Osteoblast (primary cell): ENCODE data around the gene NUDT3. TPM values are rescaled to one million over a fixed set of nuclear protein-coding genes. Genes with fewer than 3 reads are reported as not detected.

Experiments
- DNase-seq: peaks from one replicate; pipeline ENCODE4 v3.0.0; 2011; ENCODE audit warnings: low spot score, mixed read lengths; ENCODE audit not compliant: insufficient read length; ENCODE audit errors: missing footprints
- H2AFZ ChIP-seq: 2 replicates; pipeline ENCODE4 v1.6.0; 2011; ENCODE audit warnings: mild to moderate bottlenecking, low read length
- H3K27ac ChIP-seq: 2 replicates; pipeline ENCODE4 v1.5.1; 2011; ENCODE audit warnings: mild to moderate bottlenecking, low read depth, low read length, moderate library complexity
- H3K27me3 ChIP-seq: 2 replicates; pipeline ENCODE4 v1.6.0; 2012; ENCODE audit warnings: mild to moderate bottlenecking, control low read depth, inconsistent platforms, low read length, moderate library complexity; ENCODE audit not compliant: insufficient read depth
- H3K36me3 ChIP-seq: 2 replicates; pipeline ENCODE4 v1.5.1; 2011; ENCODE audit warnings: mild to moderate bottlenecking, low read length, control low read depth, moderate library complexity; ENCODE audit not compliant: insufficient read depth
- H3K4me1 ChIP-seq: 2 replicates; pipeline ENCODE4 v1.5.1; 2011; ENCODE audit warnings: mild to moderate bottlenecking, low read length, control low read depth, moderate library complexity; ENCODE audit not compliant: insufficient read depth
- H3K4me2 ChIP-seq: 2 replicates; pipeline ENCODE4 v1.6.0; 2011; ENCODE audit warnings: mild to moderate bottlenecking, low read length; ENCODE audit not compliant: insufficient read depth
- H3K4me3 ChIP-seq: fragments of 200-600 bp; sonication (generic); 3 replicates; pipeline ENCODE4 v1.5.1; 2012; ENCODE audit warnings: mild to moderate bottlenecking, low read length, inconsistent platforms; ENCODE audit not compliant: insufficient read depth
- H3K79me2 ChIP-seq: 2 replicates; pipeline ENCODE4 v1.6.0; 2012; ENCODE audit warnings: mild to moderate bottlenecking, low read length, control low read depth, inconsistent platforms; ENCODE audit not compliant: insufficient read depth
- H3K9me3 ChIP-seq: 2 replicates; pipeline ENCODE4 v1.5.1; 2011; ENCODE audit warnings: low read depth, low read length, control low read depth
- H4K20me1 ChIP-seq: 2 replicates; pipeline ENCODE4 v1.6.0; 2012; ENCODE audit warnings: mild to moderate bottlenecking, low read length, control low read depth; ENCODE audit not compliant: insufficient read depth
- CTCF ChIP-seq: IDR thresholded peaks from 2 replicates; pipeline ENCODE4 v1.5.1; 2011; ENCODE audit warnings: mild to moderate bottlenecking, low read depth, low read length, moderate library complexity; ENCODE audit errors: extremely low read depth
- total RNA-seq: library from RNA; depleted of rRNA; stranded (reverse); fragments of >200 nt; gene quantifications from 2 replicates; pipeline ENCODE4 v1.2.3, GENCODE V29; 2012

The NUDT3 gene
- total RNA-seq, 1 donor = 37.6 TPM

DNA sequence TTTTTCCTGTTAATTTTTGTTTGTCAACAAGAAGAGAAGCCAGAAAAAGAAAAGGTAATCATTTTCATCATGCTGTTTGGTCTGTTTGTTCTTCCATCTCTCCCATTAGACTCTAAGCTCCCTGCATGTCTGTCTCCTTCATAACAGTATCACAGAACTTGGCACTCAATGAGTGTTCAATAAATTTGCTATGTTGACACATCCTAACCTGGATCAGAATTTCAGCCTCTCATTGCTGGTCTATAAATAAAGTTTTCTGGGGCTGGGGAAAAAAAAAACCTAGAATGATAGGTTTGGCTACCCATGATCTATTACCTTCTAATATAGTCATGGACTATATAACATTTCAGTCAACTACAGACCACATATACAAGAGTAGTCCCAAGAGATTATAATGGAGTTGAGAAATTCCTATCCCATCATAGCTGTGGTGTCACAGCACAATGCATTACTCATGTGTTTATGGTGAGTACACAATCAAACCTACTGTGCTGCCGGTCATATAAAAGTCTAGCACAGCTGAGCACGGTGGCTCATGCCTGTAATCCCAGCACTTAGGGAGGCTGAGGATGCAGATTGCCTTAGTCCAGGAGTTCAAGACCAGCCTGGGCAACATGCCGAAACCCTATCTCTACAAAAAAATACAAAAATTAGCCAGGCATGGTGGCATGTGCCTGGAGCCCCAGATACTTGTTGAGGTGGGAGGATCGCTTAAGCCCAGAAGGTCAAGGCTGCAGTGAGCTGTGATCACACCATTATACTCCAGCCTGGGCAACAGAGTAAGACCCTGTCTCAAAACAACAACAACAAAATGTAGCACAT lies 5.9 kb downstream of the NUDT3 start:
- no peak for TF ChIP-seq CTCF
- H3K27ac ChIP-seq = peak overlapping the region; percentile 36
- H3K4me1 ChIP-seq = peaks cover 36% of the 10 kb centered on the region
- no peaks in the 10 kb centered on the region for H3K27me3 ChIP-seq
- H4K20me1 ChIP-seq = peaks cover 52% of the 10 kb centered on the region
- H3K4me3 ChIP-seq = no peak overlapping the region
- no peak overlapping the region for H3K4me2 ChIP-seq
- no peaks in the 10 kb centered on the region for H3K9me3 ChIP-seq
- no peak overlapping the region for H2AFZ ChIP-seq
- peak; percentile 87 for DNase-seq
- H3K79me2 ChIP-seq = peaks cover 84% of the 10 kb centered on the region
- no peaks in the 10 kb centered on the region for H3K36me3 ChIP-seq

DNA sequence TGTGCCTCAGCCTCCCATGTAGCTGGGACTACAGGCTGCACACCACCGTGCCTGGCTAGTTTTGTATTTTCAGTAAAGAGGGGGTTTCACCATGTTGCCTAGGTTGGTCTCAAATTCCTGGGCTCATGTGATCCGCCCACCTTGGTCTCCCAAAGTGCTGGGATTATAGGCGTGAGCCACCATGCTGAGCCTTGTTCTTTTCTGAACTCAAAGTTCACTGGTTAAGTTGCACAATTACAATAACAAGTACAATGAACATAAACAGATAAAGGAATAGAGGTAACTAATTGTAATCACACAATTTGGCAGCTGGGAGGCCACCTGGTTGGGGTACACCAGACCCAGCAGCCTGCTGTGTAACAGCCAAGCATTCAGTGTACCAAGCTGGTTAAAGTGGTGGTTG lies 6.7 kb downstream of the NUDT3 start:
- peak overlapping the region; percentile 36 for H3K27ac ChIP-seq
- peaks cover 53% of the 10 kb centered on the region for H4K20me1 ChIP-seq
- peaks cover 81% of the 10 kb centered on the region for H3K79me2 ChIP-seq
- no peaks in the 10 kb centered on the region for H3K27me3 ChIP-seq
- H3K36me3 ChIP-seq = no peaks in the 10 kb centered on the region
- H3K4me1 ChIP-seq = peaks cover 38% of the 10 kb centered on the region
- no peak overlapping the region for H3K4me3 ChIP-seq
- H3K4me2 ChIP-seq = no peak overlapping the region
- no peak for TF ChIP-seq CTCF
- no peak for DNase-seq
- no peak overlapping the region for H2AFZ ChIP-seq
- H3K9me3 ChIP-seq = no peaks in the 10 kb centered on the region

GRCh38 chr6:34384321-34385153 lies 7.9 kb downstream of the NUDT3 start:
- Histone ChIP-seq H3K4me2 (no peak overlapping the region), H3K27ac (peak overlapping the region; percentile 84), H3K9me3 (no peaks in the 10 kb centered on the region), H3K4me1 (peaks cover 32% of the 10 kb centered on the region), H4K20me1 (peaks cover 54% of the 10 kb centered on the region), H3K27me3 (no peaks in the 10 kb centered on the region), H3K79me2 (peaks cover 79% of the 10 kb centered on the region), H3K4me3 (no peak overlapping the region), H2AFZ (no peak overlapping the region), H3K36me3 (no peaks in the 10 kb centered on the region)
- TF ChIP-seq CTCF = no peak
- DNase-seq = no peak
